GM19351 (cell line): Measurements from ENCODE around the gene PALS1.

Source experiments
- ATAC-seq: cut with Tn5 transposase; IDR thresholded peaks from one replicate; pipeline ENCODE4 v1.9.1; 2021; ENCODE audit warnings: mild to moderate bottlenecking, moderate library complexity; ENCODE audit not compliant: unreplicated experiment

Gene PALS1

GRCh38 chr14:67241411-67242167 is at the start of gene PALS1:
PALS1 (plus strand) TSS chr14:67241435; CDS start chr14:67279171, 37,736 bp downstream.
- peak; percentile 43 for ATAC-seq

- ATAC-seq, result no peak
Measured at GRCh38 chr14:67191768-67192290, 49.4 kb upstream of the PALS1 start.

DNA sequence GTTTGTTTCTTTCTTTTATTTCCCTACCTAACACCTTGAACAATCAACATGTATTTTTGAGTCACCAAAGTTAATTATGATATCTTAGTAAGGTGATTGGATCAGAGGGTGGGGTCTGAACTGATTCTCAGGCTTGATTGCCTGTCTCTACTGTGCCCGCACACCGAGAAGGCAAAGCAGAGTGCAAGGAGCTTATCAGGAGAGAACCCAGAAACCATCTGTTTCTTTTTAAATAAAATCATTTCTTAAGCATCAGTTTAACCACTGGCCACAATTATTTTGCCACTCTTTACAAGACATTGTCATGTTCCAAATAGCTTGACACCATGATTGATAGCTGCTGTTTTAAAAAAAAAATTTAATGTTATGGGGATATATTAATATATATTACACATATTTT is 48.9 kb upstream of the PALS1 start:
- ATAC-seq, result no peak

DNA sequence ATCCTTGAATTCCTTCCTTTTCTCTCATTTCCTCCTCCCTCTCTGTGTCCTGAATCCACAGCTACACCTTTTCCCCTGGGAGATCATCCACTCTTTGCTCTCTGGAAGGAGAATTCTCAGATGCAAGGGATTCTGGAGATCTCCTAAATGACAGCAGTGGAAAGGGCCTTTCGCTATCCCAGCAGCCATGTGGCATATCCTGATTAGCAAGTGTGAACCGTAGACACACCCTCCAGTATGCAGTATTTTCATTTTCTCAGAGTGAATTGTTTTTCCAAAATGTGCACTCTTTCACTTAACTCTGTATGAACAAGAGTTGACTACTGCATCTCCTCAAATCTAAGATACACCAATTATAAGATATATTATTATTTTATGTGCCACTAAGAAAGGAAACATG is 46.0 kb upstream of the PALS1 start:
- no peak for ATAC-seq

DNA sequence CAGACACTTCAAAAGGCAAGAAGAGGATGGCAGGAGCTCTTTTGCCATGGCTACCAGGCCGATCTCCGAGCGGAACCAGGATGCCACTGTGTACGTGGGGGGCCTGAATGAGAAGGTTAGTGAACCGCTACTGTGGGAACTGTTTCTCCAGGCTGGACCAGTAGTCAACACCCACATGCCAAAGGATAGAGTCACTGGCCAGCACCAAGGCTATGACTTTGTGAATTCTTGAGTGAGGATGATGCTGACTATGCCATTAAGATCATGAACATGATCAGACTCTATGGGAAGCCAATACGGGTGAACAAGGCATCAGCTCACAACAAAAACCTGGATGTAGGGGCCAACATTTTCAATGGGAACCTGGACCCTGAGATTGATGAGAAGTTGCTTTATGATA is 42.2 kb upstream of the PALS1 start:
- no peak for ATAC-seq

- no peak for ATAC-seq
Measured at GRCh38 chr14:67207810-67208209, 33.4 kb upstream of the PALS1 start.

DNA sequence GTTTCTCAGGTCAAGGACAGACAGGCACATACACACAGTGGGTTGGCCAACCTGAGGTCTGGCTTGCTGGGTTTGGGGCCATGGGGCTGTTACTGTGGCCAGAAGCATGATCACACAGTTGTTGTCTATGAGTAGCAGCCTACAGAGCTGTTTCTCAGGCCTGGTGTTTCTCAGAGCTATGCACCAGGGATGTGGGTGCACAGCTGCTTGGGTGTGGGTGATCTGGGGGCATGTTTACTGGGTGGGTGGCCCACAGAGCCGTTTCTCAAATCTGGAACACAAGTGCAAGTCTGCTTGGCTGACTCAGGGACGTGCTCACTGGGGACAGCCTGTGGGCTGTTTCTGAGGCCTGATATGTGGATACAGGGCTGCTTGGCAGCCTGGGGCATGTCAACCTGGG is 23.1 kb upstream of the PALS1 start:
- no peak for ATAC-seq

DNA sequence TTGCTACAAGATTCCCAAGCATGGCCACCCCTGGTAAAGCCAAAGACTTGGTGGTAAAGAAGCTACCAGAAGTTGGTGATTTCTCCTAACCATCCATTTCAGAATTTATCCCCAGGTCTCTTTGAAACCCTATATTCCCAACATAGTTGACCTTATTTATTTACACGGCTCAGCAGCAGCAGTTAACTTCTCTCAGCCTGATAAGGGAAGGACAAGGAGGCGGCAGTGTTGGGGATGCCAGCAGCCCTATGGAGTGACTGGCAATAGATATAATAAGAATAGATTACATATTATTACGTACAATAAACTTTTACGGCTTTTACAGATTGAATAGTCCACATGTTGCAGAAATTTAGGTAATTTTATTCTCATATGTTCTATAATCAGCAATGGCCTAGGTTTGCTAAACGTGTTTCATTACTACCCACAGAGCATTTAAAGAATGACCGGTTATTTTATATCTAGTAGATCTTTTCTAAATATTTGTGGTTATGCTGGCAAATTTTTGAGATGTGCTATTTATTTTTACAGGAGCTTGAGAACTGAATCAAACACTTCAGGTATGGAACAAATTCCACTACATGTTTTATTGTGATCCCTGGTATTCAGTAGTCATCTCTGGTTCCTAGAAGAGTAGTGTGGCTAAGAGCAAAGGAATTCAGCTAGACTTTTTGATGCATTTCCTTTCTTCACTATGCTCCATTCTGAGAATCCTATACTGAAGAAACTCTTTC is 19.8 kb upstream of the PALS1 start:
- ATAC-seq, result no peak

- ATAC-seq, result no peak
Measured at GRCh38 chr14:67221982-67222328, 19.3 kb upstream of the PALS1 start.

GRCh38 chr14:67225523-67225922 is 15.7 kb upstream of the PALS1 start:
- ATAC-seq, result no peak

DNA sequence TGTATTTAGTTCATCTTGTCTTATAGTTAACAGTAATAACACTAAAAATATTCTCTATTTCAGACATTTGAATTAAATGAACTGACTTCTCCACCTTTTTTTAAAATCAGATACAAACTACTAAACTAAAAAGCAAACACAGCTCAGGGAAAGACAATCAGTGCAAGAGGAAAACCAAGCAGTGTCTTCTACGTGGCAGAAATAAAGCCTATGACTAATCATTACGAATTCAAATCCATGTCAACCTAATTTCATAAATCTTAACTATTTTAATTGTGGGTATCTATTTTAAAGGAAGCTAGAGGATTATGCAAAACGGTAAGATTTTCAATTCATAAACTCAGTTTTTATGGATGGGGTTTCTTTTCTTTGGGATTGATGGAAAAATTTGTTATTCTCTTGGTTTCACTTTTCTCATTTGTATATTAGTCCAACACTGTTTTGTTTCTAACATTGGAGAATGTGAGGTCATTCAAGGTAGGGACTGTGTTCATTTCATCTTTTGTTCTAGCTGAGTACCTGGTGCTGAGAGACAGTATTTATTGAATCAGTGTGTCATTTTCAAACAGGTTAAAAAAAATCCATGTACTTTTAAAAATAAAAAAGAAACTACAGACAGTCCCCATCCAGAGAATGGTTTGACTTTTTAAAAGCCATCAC is 12.8 kb upstream of the PALS1 start:
- no peak for ATAC-seq

- no peak for ATAC-seq
Measured at GRCh38 chr14:67232066-67232465, 9.2 kb upstream of the PALS1 start.

DNA sequence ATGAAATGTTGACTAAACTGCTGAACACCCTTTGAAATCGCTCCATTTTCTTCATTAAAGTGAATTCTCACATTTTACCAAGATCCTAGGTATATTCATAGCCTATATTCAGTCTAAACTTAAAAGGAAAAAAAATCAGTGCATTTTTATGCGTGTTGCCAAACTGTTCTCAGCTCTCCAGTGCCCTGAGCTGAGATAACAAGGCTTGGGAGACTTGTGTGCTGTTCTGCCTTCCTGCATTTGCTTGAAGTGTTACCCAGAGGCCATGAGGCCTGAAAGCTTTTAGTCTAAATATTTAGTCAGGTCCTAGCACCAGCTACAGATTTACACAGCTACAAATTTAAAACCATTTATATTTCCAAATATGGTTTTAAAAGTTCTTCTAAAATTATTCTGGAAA is 8.6 kb upstream of the PALS1 start:
- ATAC-seq, result no peak

DNA sequence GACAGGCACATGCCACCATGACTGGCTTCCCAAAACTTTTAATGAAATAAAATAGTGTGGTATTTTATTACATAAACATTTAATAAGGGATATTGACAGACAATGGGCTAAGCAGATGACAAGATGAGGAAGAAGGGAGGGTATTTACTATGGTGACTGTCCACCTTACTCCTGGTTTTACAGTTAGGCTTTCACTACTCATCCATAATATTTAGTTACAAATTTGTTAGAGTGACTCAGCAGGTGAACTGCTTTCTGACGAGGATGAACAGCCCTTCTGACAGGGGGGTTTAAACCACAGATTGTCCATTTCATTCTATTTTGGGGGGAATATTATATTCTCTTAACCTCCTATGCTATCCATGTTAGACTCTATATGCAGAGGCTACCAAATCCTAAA is 3.6 kb upstream of the PALS1 start:
- no peak for ATAC-seq

DNA sequence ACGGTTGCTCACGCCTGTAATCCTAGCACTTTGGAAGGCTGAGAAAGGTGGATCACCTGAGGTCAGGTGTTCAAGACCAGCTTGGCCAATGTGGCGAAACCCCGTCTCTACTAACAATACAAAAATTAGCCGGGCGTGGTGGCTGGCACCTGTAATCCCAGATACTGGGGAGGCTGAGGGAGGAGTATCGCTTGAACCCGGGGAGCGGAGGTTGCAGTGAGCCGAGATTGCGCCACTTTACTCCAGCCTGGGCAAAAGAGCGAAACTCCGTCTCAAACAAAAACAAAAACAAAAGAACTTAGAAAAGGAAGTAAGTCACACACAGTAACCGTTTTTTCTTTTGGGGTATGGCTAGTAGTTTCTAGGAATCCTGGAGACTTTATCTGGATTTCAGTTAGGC is 1.7 kb upstream of the PALS1 start:
- ATAC-seq, result no peak

GRCh38 chr14:67240168-67240932 is 885 bp upstream of the PALS1 start:
- ATAC-seq, result peak; percentile 12

GRCh38 chr14:67240978-67241410 is 241 bp upstream of the PALS1 start:
- ATAC-seq, result peak; percentile 84

DNA sequence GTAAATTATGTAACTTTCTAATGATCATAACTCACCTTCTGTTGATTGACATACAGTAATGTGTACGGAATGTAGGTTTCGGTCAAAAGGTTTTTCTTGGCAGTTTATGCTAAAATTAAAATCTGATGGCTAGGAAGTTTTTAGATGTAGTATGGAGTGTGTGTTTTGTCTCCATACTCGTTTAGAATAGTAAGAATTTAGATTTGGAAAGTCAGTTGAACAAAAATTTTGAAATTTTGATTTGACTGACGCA is 859 bp downstream of the PALS1 start:
- ATAC-seq, result no peak

DNA sequence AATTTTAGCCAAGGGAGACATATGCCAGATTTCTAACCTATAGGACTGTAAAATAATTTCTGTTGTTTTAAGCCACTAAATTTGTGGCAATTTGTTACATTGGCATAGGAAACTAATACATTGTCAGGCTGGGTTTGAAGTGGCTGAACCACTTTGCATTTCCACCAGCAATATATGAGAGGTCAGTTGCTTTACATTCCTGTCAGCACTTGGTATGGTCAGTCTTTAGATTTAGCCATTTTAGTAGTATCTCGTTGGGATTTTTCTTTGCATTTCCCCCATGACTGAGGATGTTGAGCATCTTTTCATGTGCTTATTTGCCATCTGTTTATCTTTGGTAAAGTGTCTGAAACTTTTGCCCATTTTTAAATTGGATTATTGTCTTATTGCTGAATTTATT is 3.9 kb downstream of the PALS1 start:
- no peak for ATAC-seq

- ATAC-seq, result no peak
Measured at GRCh38 chr14:67251573-67252226, 10.5 kb downstream of the PALS1 start.
